ENCODE data around the gene MEGF8.
A peak's percentile ranks its signal among the peaks of the same experiment; 100 is the strongest.

Gene MEGF8

DNA sequence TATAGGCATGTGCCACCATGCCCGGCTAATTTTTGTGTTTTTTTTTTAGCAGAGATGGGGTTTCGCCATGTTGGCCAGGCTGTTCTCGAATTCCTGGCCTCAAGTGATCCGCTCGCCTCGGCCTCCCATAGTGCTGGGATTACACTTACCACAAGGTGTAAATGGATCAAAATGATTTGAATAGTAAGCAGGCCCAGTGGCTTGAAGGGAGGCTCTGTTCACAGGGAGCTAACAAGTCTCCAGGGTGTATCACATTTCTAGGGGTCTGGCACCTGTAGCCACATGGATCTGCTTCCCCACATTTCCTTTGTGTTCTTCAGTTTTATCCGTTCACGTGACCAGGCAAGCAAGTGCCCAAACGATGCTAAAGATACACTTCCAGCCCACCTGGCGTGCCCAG is 78.2 kb downstream of the MEGF8 start:
- Histone ChIP-seq H3K4me1 (peaks cover 31% of the 10 kb centered on the region), H3K36me3 (peaks cover 52% of the 10 kb centered on the region), H3K9ac (no peak overlapping the region), H3K27me3 (no peaks in the 10 kb centered on the region), H3K27ac (no peak overlapping the region), H3K9me3 (no peaks in the 10 kb centered on the region), H3K4me3 (no peak overlapping the region), H4K20me1 (peaks cover 38% of the 10 kb centered on the region), H3K4me2 (no peak overlapping the region)
- TF ChIP-seq Cebpa-rat (IDR thresholded peaks at IDR 0.05), result no peak

- Histone ChIP-seq H3K36me3 (peaks cover 77% of the 10 kb centered on the region), H3K27ac (no peak overlapping the region), H3K9me3 (no peaks in the 10 kb centered on the region), H3K9ac (no peak overlapping the region), H3K4me2 (no peak overlapping the region), H4K20me1 (peaks cover 55% of the 10 kb centered on the region), H3K27me3 (no peaks in the 10 kb centered on the region), H3K4me1 (peaks cover 11% of the 10 kb centered on the region), H3K4me3 (no peak overlapping the region)
- TF ChIP-seq Cebpa-rat (IDR thresholded peaks at IDR 0.05), result no peak
Observed at GRCh38 chr19:42406111-42406510, 80.7 kb downstream of the MEGF8 start.

GRCh38 chr19:42407085-42407815 is 81.8 kb downstream of the MEGF8 start:
- Histone ChIP-seq H3K9me3 (no peaks in the 10 kb centered on the region), H3K36me3 (peaks cover 88% of the 10 kb centered on the region), H3K27ac (no peak overlapping the region), H3K4me2 (no peak overlapping the region), H3K9ac (no peak overlapping the region), H3K27me3 (no peaks in the 10 kb centered on the region), H3K4me3 (no peak overlapping the region), H4K20me1 (peaks cover 66% of the 10 kb centered on the region), H3K4me1 (peaks cover 9% of the 10 kb centered on the region)
- no peak for TF ChIP-seq Cebpa-rat (IDR thresholded peaks at IDR 0.05)

DNA sequence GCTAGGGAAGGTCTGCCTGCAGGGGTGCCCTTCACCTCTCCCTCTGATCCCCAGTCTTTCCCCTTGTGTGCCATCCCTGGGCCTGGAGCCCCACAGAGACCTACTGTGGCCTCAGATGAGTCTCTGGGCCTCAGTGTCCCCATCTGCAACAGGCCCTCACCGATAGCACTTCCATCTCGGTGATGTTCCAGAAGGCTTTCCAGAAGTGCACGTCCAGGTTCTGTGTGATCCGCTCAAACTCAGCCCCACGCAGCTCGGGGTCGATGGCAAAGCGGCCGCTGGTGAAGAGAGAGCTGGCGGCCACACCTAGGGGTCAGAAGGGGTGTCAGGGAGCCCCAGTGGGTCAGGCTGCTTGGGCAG is 82.4 kb downstream of the MEGF8 start:
- no peak for TF ChIP-seq Cebpa-rat (IDR thresholded peaks at IDR 0.05)
- Histone ChIP-seq H3K9me3 (no peaks in the 10 kb centered on the region), H3K4me2 (no peak overlapping the region), H3K4me1 (peaks cover 9% of the 10 kb centered on the region), H3K4me3 (no peak overlapping the region), H3K27me3 (no peaks in the 10 kb centered on the region), H4K20me1 (peaks cover 72% of the 10 kb centered on the region), H3K9ac (no peak overlapping the region), H3K36me3 (peaks cover 92% of the 10 kb centered on the region), H3K27ac (no peak overlapping the region)

- H3K27me3 ChIP-seq, result no peaks in the 10 kb centered on the region
- H3K4me3 ChIP-seq, result no peak overlapping the region
- no peak for TF ChIP-seq Cebpa-rat (IDR thresholded peaks at IDR 0.05)
- no peak overlapping the region for H3K4me2 ChIP-seq
- H4K20me1 ChIP-seq, result peaks cover 85% of the 10 kb centered on the region
- H3K27ac ChIP-seq, result no peak overlapping the region
- H3K36me3 ChIP-seq, result peaks cover 93% of the 10 kb centered on the region
- no peaks in the 10 kb centered on the region for H3K9me3 ChIP-seq
- H3K9ac ChIP-seq, result no peak overlapping the region
- peaks cover 8% of the 10 kb centered on the region; the same call in 1 of the 2 replicates for H3K4me1 ChIP-seq
Observed at GRCh38 chr19:42409477-42409876, 84.0 kb downstream of the MEGF8 start.

- Histone ChIP-seq H4K20me1 (peaks cover 85% of the 10 kb centered on the region), H3K9me3 (no peaks in the 10 kb centered on the region), H3K27me3 (no peaks in the 10 kb centered on the region), H3K9ac (no peak overlapping the region), H3K27ac (no peak overlapping the region), H3K4me3 (no peak overlapping the region), H3K36me3 (peaks cover 92% of the 10 kb centered on the region), H3K4me1 (peaks cover 8% of the 10 kb centered on the region; the same call in 1 of the 2 replicates), H3K4me2 (no peak overlapping the region)
- no peak for TF ChIP-seq Cebpa-rat (IDR thresholded peaks at IDR 0.05)
Observed at GRCh38 chr19:42410371-42410770, 84.9 kb downstream of the MEGF8 start.

DNA sequence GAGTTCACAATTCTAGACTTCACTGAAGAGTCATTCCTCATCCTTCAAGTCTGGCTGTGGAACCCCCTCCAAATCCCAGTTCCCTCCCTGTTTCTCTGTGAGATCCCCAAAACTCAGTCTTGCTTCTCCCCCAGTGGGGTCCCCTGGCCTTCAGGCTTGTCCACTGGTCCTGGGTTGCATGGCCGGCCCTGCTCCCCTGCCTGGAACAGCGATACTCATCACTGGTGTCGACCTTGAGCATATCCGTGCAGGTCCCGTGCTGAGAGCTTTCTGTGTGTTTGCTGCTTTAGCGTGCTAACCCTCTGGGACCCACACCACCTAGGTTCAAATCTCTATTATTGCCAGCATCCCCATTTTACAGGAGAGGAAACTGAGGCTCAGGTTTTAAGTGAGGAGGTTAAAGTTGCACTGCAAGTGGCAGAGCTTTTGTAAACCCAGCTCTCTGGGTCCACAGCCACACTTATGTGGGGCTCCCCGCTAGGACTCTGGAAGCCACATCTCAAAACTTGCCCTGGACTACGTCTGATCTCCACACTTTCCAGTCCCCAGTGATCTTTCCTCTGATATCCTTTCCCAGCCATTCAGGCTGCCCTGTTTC is 86.2 kb downstream of the MEGF8 start:
- H3K4me1 ChIP-seq, result peaks cover 8% of the 10 kb centered on the region; the same call in 1 of the 2 replicates
- H3K4me2 ChIP-seq, result no peak overlapping the region
- no peak overlapping the region for H3K4me3 ChIP-seq
- H3K9ac ChIP-seq, result peak overlapping the region; percentile 46; the same call in 1 of the 2 replicates
- H3K36me3 ChIP-seq, result peaks cover 84% of the 10 kb centered on the region
- no peaks in the 10 kb centered on the region for H3K9me3 ChIP-seq
- H3K27ac ChIP-seq, result no peak overlapping the region
- H4K20me1 ChIP-seq, result peaks cover 85% of the 10 kb centered on the region
- TF ChIP-seq Cebpa-rat (IDR thresholded peaks at IDR 0.05), result no peak
- H3K27me3 ChIP-seq, result no peaks in the 10 kb centered on the region

DNA sequence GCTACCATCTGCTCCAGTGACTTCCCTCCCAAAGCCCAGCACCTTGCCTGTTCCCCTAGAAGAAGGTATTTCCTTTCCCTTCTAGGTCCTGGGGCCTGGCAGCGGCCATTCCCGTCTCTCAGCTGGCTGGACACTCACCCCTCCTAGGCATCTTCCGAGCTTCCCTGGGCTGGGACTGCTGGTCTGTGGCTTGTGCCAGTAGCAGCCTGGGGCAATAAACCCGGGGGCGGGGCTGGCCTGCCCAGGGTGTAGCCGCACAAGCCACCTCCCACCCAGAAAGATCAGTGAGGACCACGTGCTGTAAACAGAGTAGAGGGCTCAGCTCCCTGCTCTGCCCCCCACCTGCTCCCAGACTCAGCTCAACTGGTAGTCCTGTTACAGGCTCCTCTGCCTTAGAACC is 86.8 kb downstream of the MEGF8 start:
- H3K4me3 ChIP-seq, result no peak overlapping the region
- H3K4me2 ChIP-seq, result no peak overlapping the region
- H3K9ac ChIP-seq, result peak overlapping the region; percentile 46
- H3K4me1 ChIP-seq, result peaks cover 8% of the 10 kb centered on the region; the same call in 1 of the 2 replicates
- peaks cover 80% of the 10 kb centered on the region for H4K20me1 ChIP-seq
- peaks cover 81% of the 10 kb centered on the region for H3K36me3 ChIP-seq
- peak overlapping the region; percentile 41 for H3K27ac ChIP-seq
- H3K27me3 ChIP-seq, result no peaks in the 10 kb centered on the region
- TF ChIP-seq Cebpa-rat (IDR thresholded peaks at IDR 0.05), result no peak
- H3K9me3 ChIP-seq, result no peaks in the 10 kb centered on the region

DNA sequence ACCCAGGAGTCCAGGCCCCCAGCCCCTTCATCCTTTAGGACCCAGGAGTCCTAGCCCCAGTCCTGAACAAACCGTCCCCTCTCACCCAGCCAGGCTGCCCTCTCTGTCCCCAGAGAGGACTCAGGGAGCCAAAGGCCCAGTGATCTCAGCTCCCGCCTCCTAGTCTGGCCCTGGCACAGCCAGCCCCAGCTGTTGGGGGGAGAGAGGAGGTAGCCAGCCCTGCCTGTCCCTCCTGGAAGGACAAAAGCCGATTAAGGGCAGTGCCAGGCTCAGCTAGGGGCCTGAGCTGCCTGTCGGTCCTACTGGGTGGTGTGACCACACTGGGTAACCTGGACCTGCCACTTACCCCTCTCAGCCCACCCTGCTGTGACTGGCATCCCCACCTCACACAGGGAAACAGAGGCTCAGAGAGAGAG is 87.2 kb downstream of the MEGF8 start:
- Histone ChIP-seq H3K4me2 (no peak overlapping the region), H3K27ac (peak overlapping the region; percentile 41), H3K27me3 (no peaks in the 10 kb centered on the region), H3K9me3 (no peaks in the 10 kb centered on the region), H3K9ac (peak overlapping the region; percentile 46), H3K4me3 (no peak overlapping the region), H3K36me3 (peaks cover 80% of the 10 kb centered on the region), H3K4me1 (peaks cover 8% of the 10 kb centered on the region; the same call in 1 of the 2 replicates), H4K20me1 (peaks cover 76% of the 10 kb centered on the region)
- TF ChIP-seq Cebpa-rat (IDR thresholded peaks at IDR 0.05), result no peak

GRCh38 chr19:42419309-42419708 is 93.9 kb downstream of the MEGF8 start:
- TF ChIP-seq Cebpa-rat (IDR thresholded peaks at IDR 0.05), result no peak
- Histone ChIP-seq H3K27me3 (no peaks in the 10 kb centered on the region), H3K4me1 (peaks cover 46% of the 10 kb centered on the region)

More at GRCh38 chr19:42419309-42419708, 93.9 kb downstream of the MEGF8 start:
- no peak overlapping the region for H3K9ac ChIP-seq
- H3K36me3 ChIP-seq, result peaks cover 33% of the 10 kb centered on the region
- no peak overlapping the region for H3K4me3 ChIP-seq
- peak overlapping the region; percentile 47; the same call in 1 of the 2 replicates for H3K4me2 ChIP-seq
- no peak overlapping the region; the same call in 1 of the 2 replicates for H3K27ac ChIP-seq
- H4K20me1 ChIP-seq, result peaks cover 62% of the 10 kb centered on the region
- H3K9me3 ChIP-seq, result no peaks in the 10 kb centered on the region

Data from BLaER1 (cell line).